HepG2 (cell line): ENCODE data around the gene CAPN11. TPM values are rescaled to one million over a fixed set of nuclear protein-coding genes. Genes with fewer than 3 reads are reported as not detected.

ENCODE experiments used
- ATAC-seq: fragments of 200-7000 bp; cut with Tn5 transposase; 3 replicates; pipeline ENCODE4 v1.9.1; 2020; ENCODE audit warnings: mild to moderate bottlenecking, moderate library complexity
- BruUV-seq: library from RNA; stranded (reverse); fragments of 400-500 nt; replicated peaks from 2 replicates; lab custom pipeline; 2021; lab: Mats Ljungman, UMichigan
- CTCF ChIA-PET: fragments of 300-600 bp; formaldehyde crosslinking; extraction: SDS; loops from one replicate; lab custom pipeline; 2021; ENCODE audit warnings: low total read pairs, inconsistent platforms, low intra/inter-chr PET ratio; lab: Yijun Ruan, JAX
- POLR2A ChIA-PET: fragments of 350-600 bp; sonication (Branson Sonifier 250); formaldehyde crosslinking; loops from one replicate; lab custom pipeline; 2020; ENCODE audit warnings: antibody characterized with exemption, inconsistent platforms; lab: Yijun Ruan, JAX
- DNase-seq: peaks from one replicate; pipeline ENCODE4 v3.0.0-alpha.2; 2015; ENCODE audit warnings: low spot score
- FAIRE-seq: peaks from 3 replicates; lab custom pipeline; 2011; peaks lifted over from hg19 to GRCh38; lab: Jason Lieb, UNC
- H2AFZ ChIP-seq: one replicate; pipeline ENCODE4 v1.6.1; 2011; ENCODE audit warnings: low read length, inconsistent platforms
- H3K27ac ChIP-seq: fragments of 300-600 bp; 3 replicates; pipeline ENCODE4 v1.8.0; 2011; ENCODE audit warnings: mixed run types, mild to moderate bottlenecking, mixed read lengths, low read length, inconsistent platforms; ENCODE audit not compliant: insufficient read depth; ENCODE audit errors: extremely low read length
- H3K27me3 ChIP-seq, 2 experiments: fragments of 200-600 bp in 1 of 2; 2 replicates in 1 of 2; 3 replicates in 1 of 2; pipeline versions ENCODE4 v1.6.0 to v1.8.0; 2011; ENCODE audit warnings: low read length in 2 of 2, mild to moderate bottlenecking in 2 of 2, moderate library complexity in 2 of 2, inconsistent platforms in 1 of 2; ENCODE audit not compliant: insufficient read depth in 2 of 2, control insufficient read depth in 1 of 2
- H3K36me3 ChIP-seq, 2 experiments: fragments of 200-600 bp in 1 of 2; replicated peaks in 1 of 2; 2 replicates in 1 of 2; 3 replicates in 1 of 2; pipeline versions ENCODE4 v1.5.1 to v1.8.0; 2011; ENCODE audit warnings: low read length in 2 of 2, inconsistent platforms in 1 of 2; ENCODE audit not compliant: insufficient read depth in 2 of 2, control insufficient read depth in 1 of 2
- H3K4me1 ChIP-seq: 2 replicates; pipeline ENCODE4 v1.5.1; 2012; ENCODE audit warnings: low read length, inconsistent platforms; ENCODE audit not compliant: insufficient read depth
- H3K4me2 ChIP-seq: 2 replicates; pipeline ENCODE4 v1.6.0; 2011; ENCODE audit warnings: low read depth, low read length, inconsistent platforms
- H3K4me3 ChIP-seq, 3 experiments: fragments of 200-600 bp in 1 of 3; sonication (generic), shearing (Covaris generic) in 1 of 3; replicated peaks in 1 of 3; 2 replicates each; pipeline ENCODE4 v1.5.1; 2011 to 2016; ENCODE audit warnings: low read length in 3 of 3, inconsistent platforms in 2 of 3, low read depth in 2 of 3, mild to moderate bottlenecking in 2 of 3, control low read depth in 1 of 3, mixed read lengths in 1 of 3; ENCODE audit not compliant: insufficient read depth in 1 of 3
- H3K79me2 ChIP-seq: one replicate; pipeline ENCODE4 v1.6.1; 2011; ENCODE audit warnings: low read length, inconsistent platforms; ENCODE audit not compliant: insufficient read depth
- H3K9ac ChIP-seq: 2 replicates; pipeline ENCODE4 v1.6.0; 2011; ENCODE audit warnings: mild to moderate bottlenecking, low read depth, low read length, inconsistent platforms; ENCODE audit not compliant: insufficient read depth
- H3K9me3 ChIP-seq: 2 replicates; pipeline ENCODE4 v1.5.1; 2012; ENCODE audit warnings: mild to moderate bottlenecking, low read length
- H4K20me1 ChIP-seq: 2 replicates; pipeline ENCODE4 v1.6.0; 2011; ENCODE audit warnings: inconsistent platforms, mild to moderate bottlenecking, low read length, moderate library complexity; ENCODE audit not compliant: insufficient read depth
- CTCF ChIP-seq: sonication (generic); formaldehyde crosslinking; IDR thresholded peaks from 2 replicates; pipeline ENCODE4 v1.5.0; 2020; ENCODE audit warnings: mild to moderate bottlenecking, missing genetic modification reagents, moderate library complexity
- ELK4 ChIP-seq: sonication (generic); formaldehyde crosslinking; IDR thresholded peaks from 2 replicates; pipeline ENCODE4 v1.9.0; 2021; ENCODE audit warnings: missing genetic modification reagents, borderline replicate concordance
- HCFC1 ChIP-seq: fragments of 150-350 bp; IDR thresholded peaks from 2 replicates; pipeline ENCODE4 v1.6.1; 2014; ENCODE audit warnings: low read depth, low read length
- HNRNPH1 ChIP-seq: fragments of 200-400 bp; formaldehyde crosslinking; optimal IDR thresholded peaks from 2 replicates; pipeline ENCODE3; 2017; ENCODE audit warnings: mild to moderate bottlenecking, low read depth, low read length
- NBN ChIP-seq: fragments of 450-650 bp; conservative IDR thresholded peaks from 2 replicates; pipeline ENCODE4 v1.6.1; 2017
- TEAD3 ChIP-seq: optimal IDR thresholded peaks from 2 replicates; pipeline ENCODE3; 2016; ENCODE audit warnings: borderline replicate concordance
- USF2 ChIP-seq, 2 experiments: sonication (generic) in 1 of 2; formaldehyde crosslinking in 1 of 2; IDR thresholded peaks; 2 replicates each; pipeline versions ENCODE4 v1.5.1 to v1.6.1; 2011 to 2020; ENCODE audit warnings: borderline replicate concordance in 1 of 2, low read depth in 1 of 2, low read length in 1 of 2, mild to moderate bottlenecking in 1 of 2, missing genetic modification reagents in 1 of 2, moderate library complexity in 1 of 2
- ZNF331 ChIP-seq: sonication (generic); formaldehyde crosslinking; IDR thresholded peaks from 2 replicates; pipeline ENCODE4 v1.4.0; 2020; ENCODE audit warnings: missing genetic modification reagents
- ZNF747 ChIP-seq: sonication (generic); formaldehyde crosslinking; IDR thresholded peaks from 2 replicates; pipeline ENCODE4 v1.8.1; 2023; ENCODE audit warnings: missing genetic modification reagents, mild to moderate bottlenecking, borderline replicate concordance
- ZUFSP ChIP-seq: sonication (generic); formaldehyde crosslinking; IDR thresholded peaks from 2 replicates; pipeline ENCODE4 v1.9.0; 2021; ENCODE audit warnings: missing genetic modification reagents, mild to moderate bottlenecking, borderline replicate concordance
- in situ Hi-C: cut with HindIII; loops from 2 replicates; pipeline ENCODE4 v1.10.0; 2017; ENCODE audit warnings: low pct_unique_long_range_greater_than_20kb; ENCODE audit not compliant: extremely low pct_ligation_motif_present
- intact Hi-C: fragments of 100-400 bp; cut with micrococcal nuclease; formaldehyde crosslinking; loops from one replicate; pipeline ENCODE4 v1.10.0; 2022; ENCODE audit not compliant: unreplicated experiment
- polyA plus RNA-seq, 8 experiments: library from polyadenylated mRNA; depleted of rRNA in 3 of 8; stranded (reverse) in 7 of 8; unstranded in 1 of 8; fragments of >200 nt; fragmentation: Illumina TruSeq in 4 of 8; extraction: Trizol in 4 of 8; gene quantifications; 2 replicates each; pipeline versions ENCODE4 v1.2.1 to v1.2.3, GENCODE V29; 2011 to 2016; ENCODE audit warnings: low read depth in 4 of 8, missing spikeins in 1 of 8, mixed read lengths in 1 of 8; ENCODE audit not compliant: insufficient read depth in 1 of 8
- total RNA-seq, 5 experiments: library from RNA; depleted of rRNA; stranded (reverse); fragments of >200 nt; fragmentation: Illumina TruSeq; extraction: Trizol; gene quantifications; 2 replicates each; pipeline ENCODE4 v1.2.3, GENCODE V29; 2016; ENCODE audit warnings: low read depth in 1 of 5

Gene CAPN11
- total and polyA plus RNA-seq, 2 of the 13 experiments (the other 11 are each of a cell fraction or from before 2014, with no cell fraction given): 0.07 to 0.11 TPM

GRCh38 chr6:44145839-44146238 lies 12.8 kb upstream of the CAPN11 start:
- intact Hi-C loops (no loop called here), in situ Hi-C loops (no loop called here)
- H4K20me1 ChIP-seq: no peaks in the 10 kb centered on the region
- ChIA-PET POLR2A (no interaction called here), CTCF (no interaction called here)
- BruUV-seq: no TSS peak
- no peaks in the 10 kb centered on the region for H3K9me3 ChIP-seq
- FAIRE-seq: no peak
- H3K4me1 ChIP-seq: peaks cover 28% of the 10 kb centered on the region
- TF ChIP-seq CTCF (no peak), ZNF747 (CRISPR knock-in tag) (no peak), ZUFSP (CRISPR knock-in tag) (no peak), ZNF331 (no peak), NBN (no peak), HCFC1 (no peak), ELK4 (no peak), USF2 (IDR thresholded peaks at IDR 0.05; ENCODE audit: low read depth, low read length) (no peak), USF2 (CRISPR knock-in tag; IDR thresholded peaks at IDR 0.05; ENCODE audit: borderline replicate concordance) (no peak), HNRNPH1 (no peak), TEAD3 (no peak)
- H3K4me2 ChIP-seq: no peak overlapping the region
- no peak overlapping the region for H3K9ac ChIP-seq
- H3K79me2 ChIP-seq: no peaks in the 10 kb centered on the region
- H3K27me3 ChIP-seq: no peaks in the 10 kb centered on the region
- H3K27ac ChIP-seq: no peak overlapping the region
- H3K4me3 ChIP-seq: no peak overlapping the region
- ATAC-seq: no peak
- H2AFZ ChIP-seq: no peak overlapping the region
- H3K36me3 ChIP-seq: peaks cover 33 to 64% of the 10 kb centered on the region in 2 experiments
- no peak for DNase-seq
